GM04504 (cell line): ENCODE measurements around the gene USP51.
"Not testable (repeated sequence)": the region's sequence is repeated elsewhere in the genome, so short reads cannot be mapped to it uniquely, and the experiment has no call there.

Experiments used
- DNase-seq: peaks from one replicate; pipeline ENCODE4 v3.0.0-alpha.2; 2012; ENCODE audit warnings: low read depth

USP51 gene

GRCh38 chrX:55465108-55465507 lies 24.5 kb downstream of the USP51 start:
- DNase-seq = not testable (repeated sequence)

- DNase-seq = not testable (repeated sequence)
Measured at GRCh38 chrX:55464050-55464449, 25.6 kb downstream of the USP51 start.

- not testable (repeated sequence) for DNase-seq
Measured at GRCh38 chrX:55459926-55460325, 29.7 kb downstream of the USP51 start.

- not testable (repeated sequence) for DNase-seq
Measured at GRCh38 chrX:55459426-55459825, 30.2 kb downstream of the USP51 start.

GRCh38 chrX:55455708-55456107 lies 33.9 kb downstream of the USP51 start:
- DNase-seq = not testable (repeated sequence)

- DNase-seq = no peak
Measured at GRCh38 chrX:55452833-55453124, 36.9 kb downstream of the USP51 start.

- peak; percentile 46 for DNase-seq
Measured at GRCh38 chrX:55451990-55452832, 37.4 kb downstream of the USP51 start, which contains the start of gene MAGEH1. Gene MAGEH1 (plus strand): TSS chrX:55452127. CDS start chrX:55452375, 248 bp downstream.

GRCh38 chrX:55451626-55451989 lies 38.0 kb downstream of the USP51 start:
- DNase-seq = no peak

- no peak for DNase-seq
Measured at GRCh38 chrX:55451141-55451540, 38.5 kb downstream of the USP51 start.

GRCh38 chrX:55450259-55450658 lies 39.4 kb downstream of the USP51 start:
- peak; percentile 1 for DNase-seq

- not testable (repeated sequence) for DNase-seq
Measured at GRCh38 chrX:55443468-55443867, 46.2 kb downstream of the USP51 start.
